Effector CD8-positive, alpha-beta T cell (primary cell): ENCODE measurements around the gene CCDC91.
"Not testable (repeated sequence)": the region's sequence is repeated elsewhere in the genome, so short reads cannot be mapped to it uniquely, and the experiment has no call there.

Source experiments
- DNase-seq: peaks from one replicate; lab custom pipeline; 2025; lab: John Stamatoyannopoulos, UW

The CCDC91 gene

DNA sequence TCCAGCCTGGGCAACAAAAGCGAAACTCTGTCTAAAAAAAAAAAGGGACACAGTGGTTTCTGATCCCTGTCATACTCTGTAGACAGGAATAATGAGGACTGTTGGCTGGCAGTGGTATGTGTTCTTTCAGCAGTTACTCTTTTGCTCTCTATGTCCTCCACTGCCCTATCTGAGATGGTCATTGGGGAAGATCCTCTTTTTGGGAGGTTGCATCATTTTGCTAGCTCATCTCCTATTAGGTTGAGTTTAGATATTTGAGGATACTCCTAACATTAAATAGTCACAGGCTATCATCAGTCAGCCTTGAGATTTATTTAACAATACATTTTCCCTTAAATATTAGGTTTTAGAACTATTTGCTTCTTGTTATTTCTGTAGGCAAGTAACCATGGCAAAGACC lies 5.9 kb upstream of the CCDC91 start:
- no peak for DNase-seq

DNA sequence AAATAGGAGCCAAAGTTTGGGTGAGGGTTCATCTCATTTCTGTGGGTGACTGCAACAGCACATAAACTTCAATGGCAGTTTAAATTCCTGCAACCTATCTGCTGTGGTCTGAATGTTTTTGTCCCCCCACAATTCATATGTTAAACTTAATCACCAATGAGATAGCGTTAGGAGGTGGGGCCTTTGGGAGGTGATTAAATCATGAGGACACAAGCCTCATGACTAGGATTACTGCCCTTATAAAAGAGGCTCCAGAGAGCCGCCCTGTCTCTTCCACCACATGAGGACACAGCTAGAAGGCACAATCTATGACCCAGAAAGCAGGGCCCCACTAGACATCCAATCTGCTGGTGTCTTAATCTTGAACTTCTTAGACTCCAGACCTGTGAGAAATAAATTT lies 3.8 kb upstream of the CCDC91 start:
- DNase-seq: no peak

DNA sequence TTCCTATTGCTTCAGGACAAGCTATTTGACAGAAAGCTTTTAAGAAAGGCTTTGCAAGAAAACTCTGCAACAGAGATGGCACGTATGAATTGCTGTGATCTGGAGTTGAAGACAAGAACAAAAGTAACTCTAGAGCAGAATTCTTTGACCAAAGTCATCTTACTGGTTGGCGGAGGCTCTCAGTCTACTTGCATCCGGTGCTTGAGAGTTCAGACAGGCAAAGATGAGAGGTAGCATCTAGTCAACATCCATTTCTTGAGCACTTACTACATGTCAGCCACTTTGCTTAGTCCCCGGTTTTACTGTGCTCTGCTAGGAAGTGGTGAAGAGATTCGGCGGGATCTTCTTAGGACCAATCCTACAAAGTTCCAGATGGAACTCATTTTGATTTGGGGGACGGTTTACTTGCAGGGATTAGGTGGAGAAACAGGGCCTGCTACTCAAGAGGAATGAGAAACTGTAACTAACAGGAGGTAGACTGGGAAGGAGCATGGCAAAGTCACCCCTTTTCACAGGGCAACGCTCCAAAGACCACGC lies 404 bp upstream of the CCDC91 start:
- no peak for DNase-seq

DNA sequence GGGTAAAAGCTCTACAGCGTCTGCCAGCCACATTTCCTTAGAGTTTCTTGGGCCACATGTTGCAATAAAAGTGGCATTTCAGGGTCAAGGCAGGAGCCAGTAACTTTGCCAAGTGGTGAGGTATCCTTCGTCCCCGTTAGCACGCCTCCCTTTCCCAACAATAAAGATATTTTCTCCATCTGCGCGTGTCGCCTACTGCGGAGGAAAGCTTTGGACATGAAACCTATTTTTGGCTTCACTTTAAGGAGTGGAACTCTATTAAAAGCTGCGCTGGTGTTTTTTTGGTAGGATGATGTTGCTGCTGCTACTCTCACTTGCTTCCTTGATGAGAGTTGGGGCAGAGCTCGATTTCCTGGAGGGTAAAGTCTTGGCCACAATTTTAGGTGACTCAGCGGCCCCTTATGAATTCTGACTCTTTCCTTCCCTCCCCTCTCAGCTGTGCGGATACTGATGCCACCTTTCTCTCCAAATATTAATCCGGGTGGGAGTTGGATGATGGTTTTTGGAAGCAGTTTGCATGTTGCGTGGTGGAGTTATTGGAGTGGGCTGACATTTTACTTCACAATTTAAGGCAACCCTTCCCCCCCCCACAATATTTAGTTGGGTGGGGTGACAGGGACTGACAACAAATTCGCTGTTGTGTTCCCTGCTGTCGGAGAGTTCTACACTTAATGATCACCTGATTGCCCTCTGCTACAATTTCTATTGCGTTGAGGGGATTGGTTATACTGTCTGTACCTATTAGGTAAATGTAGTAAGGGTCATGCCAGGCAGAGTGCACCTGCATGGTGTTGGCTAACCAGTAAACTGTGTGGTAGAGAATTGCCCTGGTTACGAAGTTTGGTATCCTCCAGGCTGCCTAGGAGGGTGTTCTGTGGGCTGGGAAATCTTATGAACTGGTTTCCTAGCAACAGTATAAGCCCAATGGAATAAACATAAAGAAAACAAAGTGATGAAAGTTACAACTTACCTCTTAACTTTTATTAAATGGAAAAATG lies 1.1 kb downstream of the CCDC91 start:
- no peak for DNase-seq

DNA sequence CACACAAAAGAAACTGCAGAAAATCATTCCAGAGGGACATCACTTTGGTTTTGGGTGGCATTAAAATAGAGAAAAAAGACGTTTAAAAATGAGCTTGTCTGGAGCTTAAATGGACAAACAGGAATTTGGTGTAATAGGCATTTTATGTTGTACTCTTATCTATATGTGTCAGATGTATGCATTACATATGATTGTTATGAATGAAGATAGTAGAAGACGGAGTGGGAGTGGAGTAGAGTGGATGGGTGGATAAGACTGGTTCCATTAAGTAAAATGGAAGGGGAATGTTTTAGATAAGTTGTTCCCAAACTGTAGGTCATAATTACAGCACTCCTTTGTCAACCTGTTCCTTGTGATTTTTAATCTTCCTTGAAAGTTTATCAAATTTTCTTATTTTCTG lies 1.9 kb downstream of the CCDC91 start:
- DNase-seq: no peak

DNA sequence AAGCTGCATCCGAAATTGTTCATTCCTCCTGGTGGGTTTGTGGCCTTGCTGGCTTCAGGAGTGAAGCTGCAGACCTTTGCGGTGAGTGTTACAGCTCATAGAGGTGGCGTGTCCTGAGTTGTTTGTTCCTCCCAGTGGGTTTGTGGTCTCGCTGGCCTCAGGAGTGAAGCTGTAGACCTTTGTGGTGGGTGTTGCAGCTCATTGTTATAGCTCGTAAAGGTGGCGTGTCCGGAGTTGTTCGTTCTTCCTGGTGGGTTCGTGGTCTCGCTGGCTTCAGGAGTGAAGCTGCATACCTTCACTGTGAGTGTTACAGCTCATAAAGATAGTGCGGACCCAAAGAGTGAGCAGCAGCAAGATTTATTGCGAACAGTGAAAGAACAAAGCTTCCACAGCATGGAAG lies 4.4 kb downstream of the CCDC91 start:
- not testable (repeated sequence) for DNase-seq

DNA sequence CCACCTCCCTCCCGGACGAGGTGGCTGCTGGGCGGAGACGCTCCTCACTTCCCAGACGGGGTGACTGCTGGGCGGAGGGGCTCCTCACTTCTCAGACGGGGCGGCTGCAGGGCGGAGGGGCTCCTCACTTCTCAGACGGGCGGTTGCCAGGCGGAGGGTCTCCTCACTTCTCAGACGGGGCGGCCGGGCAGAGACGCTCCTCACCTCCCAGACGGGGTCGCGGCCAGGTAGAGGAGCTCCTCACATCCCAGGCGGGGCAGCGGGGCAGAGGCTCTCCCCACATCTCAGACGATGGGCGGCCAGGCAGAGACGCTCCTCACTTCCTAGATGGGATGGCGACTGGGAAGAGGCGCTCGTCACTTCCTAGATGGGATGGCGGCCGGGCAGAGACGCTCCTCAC lies 10.9 kb downstream of the CCDC91 start:
- not testable (repeated sequence) for DNase-seq

DNA sequence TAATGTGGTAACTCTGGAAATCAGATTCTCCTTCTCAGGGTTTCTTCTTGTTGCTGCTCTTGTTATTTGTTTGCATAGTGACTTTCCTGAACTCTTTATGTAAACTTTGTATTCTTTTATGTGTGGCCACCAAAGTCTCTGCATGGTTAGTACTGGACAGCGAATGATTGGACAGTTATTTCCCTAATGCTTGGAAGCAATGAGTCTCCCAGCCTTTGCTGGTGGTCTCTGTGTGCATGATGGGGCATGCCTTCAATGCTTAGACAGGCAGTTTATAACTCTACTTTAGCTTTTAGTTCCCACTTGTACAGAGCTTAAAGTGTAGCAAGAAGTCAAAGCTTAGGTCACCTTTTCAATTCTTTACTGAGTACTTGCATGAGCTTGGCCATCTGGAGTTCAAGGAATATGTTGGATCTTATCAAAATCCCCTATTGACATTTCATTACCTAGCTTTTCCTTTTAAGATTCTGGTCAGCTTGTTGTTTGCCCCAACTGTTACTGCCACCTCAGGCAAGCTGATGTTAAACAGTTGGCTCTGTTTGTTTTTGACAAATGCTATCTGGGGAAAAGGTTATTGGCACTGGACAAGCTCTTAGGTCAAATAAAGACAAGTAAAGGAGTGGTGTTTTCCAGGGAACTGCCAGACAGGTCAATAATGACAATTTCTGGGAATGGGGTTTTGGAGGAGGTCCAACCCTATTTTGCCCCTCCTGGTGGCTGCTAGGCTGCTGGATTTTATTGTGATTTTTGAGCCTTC lies 12.3 kb downstream of the CCDC91 start:
- DNase-seq: no peak

DNA sequence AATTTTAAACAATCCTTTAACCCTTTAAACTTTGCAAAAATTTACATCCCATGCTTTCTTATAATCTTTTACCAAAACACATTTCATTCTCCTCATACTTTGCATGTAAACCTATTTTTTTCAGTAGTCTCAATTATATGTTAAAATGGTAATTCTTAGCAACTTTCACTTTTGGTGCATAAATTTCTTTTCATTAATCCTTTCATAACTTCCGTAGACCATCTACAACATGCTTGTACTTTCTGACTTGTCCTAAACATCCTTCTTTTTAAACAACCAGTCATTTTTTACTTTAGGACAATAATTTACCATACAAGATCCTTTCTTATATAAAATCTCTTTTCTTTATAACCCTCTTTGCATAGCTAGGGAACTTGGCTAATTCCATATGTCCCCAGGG lies 19.5 kb downstream of the CCDC91 start:
- no peak for DNase-seq

DNA sequence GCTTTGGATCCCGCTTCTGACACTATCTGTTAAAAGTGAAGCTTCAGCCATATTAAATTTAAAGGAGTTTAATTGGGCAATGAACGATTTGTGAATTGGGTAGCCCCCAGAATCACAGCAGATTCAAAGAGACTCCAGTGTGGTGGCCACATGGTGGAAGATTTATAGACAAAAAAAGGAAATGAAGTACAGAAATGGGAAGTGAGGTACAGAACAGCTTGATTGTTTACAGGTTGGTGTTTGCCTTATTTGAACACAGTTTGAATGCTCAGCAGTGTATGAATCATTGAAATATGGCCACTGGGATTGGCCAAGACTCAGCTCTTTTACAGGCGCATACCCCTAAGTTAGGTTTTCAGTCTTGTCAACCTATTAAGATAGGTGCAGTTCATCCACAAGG lies 21.9 kb downstream of the CCDC91 start:
- no peak for DNase-seq

DNA sequence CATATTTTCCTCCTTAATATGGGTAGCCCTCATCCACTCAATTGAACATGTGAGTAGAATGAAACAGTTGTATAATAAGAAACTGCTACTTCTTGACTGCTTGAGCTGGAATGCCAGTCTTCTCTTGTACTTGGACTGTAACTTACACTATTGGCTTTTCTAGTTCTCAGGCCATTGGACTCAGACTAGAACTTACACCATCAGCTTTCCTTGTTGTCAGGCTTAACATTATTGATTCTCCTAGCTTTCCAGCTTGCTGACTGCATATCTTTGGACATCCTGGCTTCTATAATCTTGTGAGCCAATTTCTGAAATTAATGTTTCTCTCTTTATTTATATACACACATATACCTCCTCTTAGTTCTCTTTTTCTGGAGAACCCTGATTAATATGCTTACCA lies 24.8 kb downstream of the CCDC91 start:
- no peak for DNase-seq

DNA sequence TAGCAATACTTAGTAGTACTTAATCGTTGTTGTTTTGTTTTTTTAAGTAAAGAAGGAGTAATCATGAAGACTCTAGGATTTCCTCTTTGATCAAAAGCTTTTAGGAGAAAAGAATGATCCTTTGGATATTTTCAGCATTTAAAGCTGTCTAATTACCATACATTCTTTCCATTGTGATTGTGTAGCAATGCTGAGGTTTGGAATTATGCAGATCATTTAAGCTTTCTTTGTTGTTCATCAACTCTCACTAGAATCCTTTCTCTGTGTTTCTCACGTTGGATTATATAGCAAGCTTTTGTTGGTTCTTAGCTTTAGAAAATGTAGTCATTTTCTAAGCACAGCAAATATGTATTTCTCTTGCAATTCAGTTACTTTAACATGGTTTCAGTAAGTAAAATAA lies 25.8 kb downstream of the CCDC91 start:
- no peak for DNase-seq

DNA sequence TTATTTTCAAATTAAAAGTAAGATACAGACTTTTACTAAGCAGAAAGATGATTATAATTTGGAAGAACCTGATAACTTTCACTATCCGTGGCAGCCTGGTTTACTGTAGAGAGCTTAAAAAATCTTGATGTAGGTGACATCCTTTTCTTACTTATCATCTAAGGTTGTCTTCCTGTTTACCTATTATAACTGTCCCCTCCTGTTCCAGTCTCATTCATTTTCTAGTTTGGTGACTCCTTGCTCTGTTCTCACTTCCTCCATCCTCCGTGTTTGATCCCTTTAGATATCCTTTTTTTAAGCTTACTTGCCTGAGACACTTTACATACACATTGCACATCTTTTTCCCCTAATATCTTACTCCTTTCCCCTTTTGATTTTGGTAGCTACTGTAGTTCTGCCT lies 27.5 kb downstream of the CCDC91 start:
- no peak for DNase-seq

DNA sequence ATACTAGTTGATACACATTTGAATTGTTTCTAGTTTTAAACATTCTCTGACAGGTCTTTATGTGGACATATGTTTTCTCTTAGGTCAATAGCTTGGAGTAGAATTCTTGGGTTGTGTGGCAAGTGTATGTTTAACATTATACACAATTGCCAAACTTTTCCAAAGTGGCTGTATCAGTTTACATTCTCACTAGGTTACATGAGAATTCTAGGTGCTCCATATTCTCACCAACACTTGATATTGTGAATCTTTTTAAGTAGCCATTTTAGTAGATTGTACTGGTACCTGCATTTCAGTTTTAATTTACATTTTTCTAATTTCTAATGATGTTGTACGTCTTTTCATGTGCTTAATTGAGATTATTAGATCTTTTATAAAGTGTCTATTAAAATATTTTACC lies 28.6 kb downstream of the CCDC91 start:
- no peak for DNase-seq

DNA sequence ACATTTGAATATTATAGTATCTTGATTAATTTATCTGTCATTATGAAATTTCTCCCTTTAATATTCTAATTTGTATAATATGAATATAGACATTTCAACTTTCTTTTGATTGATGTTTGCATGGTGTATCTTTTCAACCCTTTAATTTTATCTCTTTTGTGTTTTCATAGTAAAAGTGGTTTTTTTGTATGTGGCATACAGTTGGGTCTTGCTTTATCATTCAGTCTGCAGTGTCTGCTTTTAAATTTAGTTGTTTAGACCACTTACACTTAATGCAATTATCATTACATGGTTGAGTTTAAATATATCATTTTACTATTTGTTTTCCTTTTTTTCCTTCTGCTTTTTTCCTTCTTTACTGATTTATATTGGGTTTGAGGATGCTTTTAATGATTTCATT lies 29.6 kb downstream of the CCDC91 start:
- no peak for DNase-seq

DNA sequence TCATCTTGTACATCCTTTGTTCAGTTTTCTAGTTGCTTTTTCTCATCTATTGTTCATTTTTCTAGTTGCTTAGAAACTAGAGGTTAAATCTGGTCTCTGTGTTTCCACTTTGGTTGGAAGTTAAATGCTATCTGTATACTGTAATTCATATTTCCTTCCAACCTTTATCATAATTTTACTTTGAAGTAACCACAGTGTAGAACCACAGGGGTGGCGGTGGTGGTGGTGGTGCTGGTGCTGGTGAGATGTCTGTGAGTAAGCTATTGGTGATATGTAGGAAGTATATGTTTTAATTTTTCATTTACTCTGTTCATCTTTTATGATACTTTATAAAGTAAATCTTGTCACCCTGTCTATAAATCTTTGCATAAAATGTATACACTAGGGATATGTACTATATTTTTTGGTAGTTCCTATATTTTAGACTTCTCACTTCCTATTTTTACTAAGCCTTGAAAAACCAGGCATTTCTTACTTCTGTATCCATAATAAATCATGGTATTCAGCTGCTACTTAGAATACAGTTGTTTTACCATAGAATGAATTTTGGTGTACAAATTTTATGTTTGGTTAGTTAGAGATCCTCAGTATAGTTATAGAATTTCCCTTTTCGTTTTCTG lies 31.9 kb downstream of the CCDC91 start:
- DNase-seq: peak; percentile 3

DNA sequence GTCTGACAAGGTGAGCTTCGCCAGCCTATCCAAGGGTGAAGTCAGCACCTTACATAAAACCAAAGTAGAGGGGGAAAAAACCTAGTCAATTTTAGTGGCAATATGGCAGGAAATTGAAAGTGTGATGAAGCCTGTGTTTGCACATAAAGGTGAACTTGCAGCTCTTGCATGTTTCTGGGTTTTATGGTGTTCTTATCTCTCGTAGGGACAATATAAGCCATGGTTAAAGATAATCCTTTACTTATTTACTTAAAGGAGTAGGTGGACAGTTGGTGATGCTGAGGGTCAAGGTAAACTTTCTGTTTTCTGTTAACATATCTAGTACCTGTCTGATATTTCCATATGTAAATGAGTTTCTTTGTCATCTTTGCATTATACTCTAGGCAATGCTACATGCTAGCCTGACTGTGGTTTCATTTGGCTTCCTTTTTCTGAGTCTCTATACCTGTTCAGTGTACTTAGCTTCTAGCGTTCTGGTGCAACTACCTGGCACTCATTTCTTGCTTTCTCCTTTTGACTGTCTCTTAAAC lies 32.8 kb downstream of the CCDC91 start:
- no peak for DNase-seq

DNA sequence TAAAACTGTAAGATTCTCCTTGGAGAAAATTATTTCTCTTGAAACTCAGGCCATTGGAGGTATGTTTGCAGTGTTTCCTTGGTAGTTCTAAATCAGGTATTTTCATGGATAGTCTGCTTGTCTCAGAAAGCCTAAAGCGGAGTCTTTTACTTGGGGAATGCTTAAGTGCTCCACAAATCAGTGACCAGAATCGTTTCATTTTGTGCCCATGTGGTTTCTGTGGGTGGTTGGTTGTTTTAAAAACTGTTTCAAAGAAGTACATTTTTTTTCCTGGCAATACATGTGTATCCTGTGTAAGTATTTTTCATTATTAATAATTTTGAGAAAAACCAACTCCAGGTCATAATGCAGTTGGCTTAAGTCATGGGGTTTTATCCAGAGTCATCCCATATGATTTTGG lies 33.6 kb downstream of the CCDC91 start:
- DNase-seq: no peak

DNA sequence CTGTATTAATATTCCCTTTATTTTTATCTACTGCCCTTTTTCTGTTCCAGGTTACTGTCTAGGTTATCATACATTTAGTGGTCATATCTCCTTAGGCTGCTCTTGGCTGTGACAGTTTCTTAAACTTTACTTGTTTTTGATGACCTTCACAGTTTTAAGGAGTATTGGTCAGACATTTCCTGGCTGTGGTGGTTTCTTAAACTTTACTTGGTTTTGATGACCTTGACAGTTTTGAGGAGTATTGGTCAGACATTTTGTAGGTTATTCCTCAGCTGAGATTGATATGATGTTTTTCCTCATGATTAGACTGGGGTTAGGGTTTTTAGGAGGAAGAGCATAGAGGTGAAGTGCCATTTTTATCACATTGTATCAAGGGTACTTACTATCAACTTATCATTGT lies 36.4 kb downstream of the CCDC91 start:
- DNase-seq: no peak

DNA sequence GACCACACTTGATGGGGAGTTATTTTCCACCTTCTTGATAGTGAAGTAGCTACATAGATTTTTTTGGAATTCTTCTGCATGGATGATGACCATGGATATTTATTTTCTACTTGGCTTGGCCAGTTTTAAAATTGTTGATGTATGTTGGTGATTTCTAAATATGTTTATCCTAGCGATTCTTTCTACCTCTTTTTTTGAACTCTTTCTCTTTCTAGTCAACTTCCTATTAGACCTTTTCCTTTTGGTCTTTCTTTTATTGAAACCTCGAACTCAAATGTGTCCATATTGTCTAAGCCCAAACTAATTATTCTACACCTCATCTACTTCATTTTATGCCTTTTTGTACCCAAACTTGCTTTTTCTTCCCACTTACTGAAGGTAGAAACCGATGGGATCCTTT lies 37.0 kb downstream of the CCDC91 start:
- DNase-seq: no peak

DNA sequence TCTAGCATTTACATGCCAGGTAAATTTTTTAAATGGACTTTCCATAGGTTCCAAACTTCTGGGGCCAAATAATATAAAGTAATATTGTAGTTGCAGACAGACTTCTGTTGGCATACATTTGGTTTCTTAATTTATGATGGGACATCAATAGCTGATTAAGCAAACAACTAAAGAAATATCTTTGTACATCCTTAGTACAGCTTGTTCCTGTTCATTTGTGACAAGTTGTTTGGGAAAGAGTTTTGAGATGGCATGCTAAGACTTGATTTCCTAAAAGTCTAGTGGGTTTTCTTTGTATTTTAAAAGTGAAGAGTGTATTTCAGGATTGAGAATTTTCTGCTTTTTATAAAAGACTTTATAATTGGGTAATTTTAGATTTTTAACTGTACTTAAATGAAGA lies 41.0 kb downstream of the CCDC91 start:
- no peak for DNase-seq
